ENCODE results near the gene PEX12. TPM values are rescaled to one million over a fixed set of nuclear protein-coding genes. Genes with fewer than 3 reads are reported as not detected.
A peak's percentile ranks its signal among the peaks of the same experiment; 100 is the strongest.

Gene PEX12
- total RNA-seq (3.1 TPM), polyA plus RNA-seq (1 to 10 TPM; 1.1 to 3.4 (median 1.6) TPM)

- Histone ChIP-seq H3K36me3 (ENCODE audit: control insufficient read depth, insufficient read depth, low read length) (peaks cover 11% of the 10 kb centered on the region), H3K4me1 (ENCODE audit: control insufficient read depth, insufficient read depth, low read length, poor library complexity, severe bottlenecking) (peaks cover 23% of the 10 kb centered on the region), H3K27me3 (ENCODE audit: control insufficient read depth, insufficient read depth, low read length) (no peaks in the 10 kb centered on the region), H3K27ac (ENCODE audit: insufficient read depth, low read length, poor library complexity, severe bottlenecking) (peak within 1 kb of the TSS; percentile 95), H3K9me3 (ENCODE audit: control insufficient read depth in 2 of 2, low read length in 2 of 2) (no peaks in the 10 kb centered on the region), H3K4me3 (ENCODE audit: low read depth, low read length) (peak within 1 kb of the TSS; percentile 94)
- Mint-ChIP-seq H3K36me3 (peaks cover 6% of the 10 kb centered on the region), H3K27ac (peak within 1 kb of the TSS; percentile 100), H3K27me3 (peaks cover 7% of the 10 kb centered on the region), H3K4me1 (peaks cover 17 to 32% (median 23%) of the 10 kb centered on the region in 4 donors), H3K9me3 (peaks cover 0 to 1% (median 0%) of the 10 kb centered on the region in 7 donors), H3K4me3 (peak within 1 kb of the TSS; percentile 92 to 100 (median 96))
- peak; percentile 99 to 100 for ATAC-seq (ENCODE audit: low read depth in 2 of 2)
- peak; percentile 86 to 96 (median 90) for DNase-seq
Measured at GRCh38 chr17:35578197-35578928, at the start of gene PEX12. Gene PEX12 (minus strand): TSS chr17:35578571. CDS start chr17:35578021, 550 bp downstream.

DNA sequence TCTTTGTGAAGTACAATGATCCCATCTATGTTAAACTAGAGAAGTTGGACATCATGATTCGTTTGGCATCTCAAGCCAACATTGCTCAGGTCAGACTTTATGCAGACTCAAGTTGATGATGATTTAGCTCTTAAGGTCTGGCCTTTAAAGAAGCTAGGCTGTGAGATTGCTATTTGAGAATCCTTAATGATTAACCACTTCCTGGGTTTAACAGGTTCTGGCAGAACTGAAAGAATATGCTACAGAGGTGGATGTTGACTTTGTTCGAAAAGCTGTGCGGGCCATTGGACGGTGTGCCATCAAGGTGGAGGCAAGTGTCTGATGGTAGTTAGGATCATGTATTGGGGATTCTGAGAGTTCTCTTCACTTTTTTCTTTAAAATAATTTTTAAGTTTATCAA, 49.0 kb upstream of the PEX12 start:
- H3K4me3 Mint-ChIP-seq: no peak overlapping the region
- H3K9me3 ChIP-seq (ENCODE audit: control insufficient read depth in 2 of 2, low read length in 2 of 2): no peaks in the 10 kb centered on the region
- DNase-seq: peak in 1 of 3 donors; percentile 6
- H3K36me3 ChIP-seq (ENCODE audit: control insufficient read depth, insufficient read depth, low read length): peaks cover 73% of the 10 kb centered on the region
- H3K9me3 Mint-ChIP-seq: no peaks in the 10 kb centered on the region
- H3K27ac ChIP-seq (ENCODE audit: insufficient read depth, low read length, poor library complexity, severe bottlenecking): no peak overlapping the region
- no peaks in the 10 kb centered on the region for H3K27me3 ChIP-seq (ENCODE audit: control insufficient read depth, insufficient read depth, low read length)
- H3K4me3 ChIP-seq (ENCODE audit: low read depth, low read length): no peak overlapping the region
- H3K36me3 Mint-ChIP-seq: peaks cover 14% of the 10 kb centered on the region
- ATAC-seq (ENCODE audit: low read depth in 2 of 2): no peak
- H3K4me1 ChIP-seq (ENCODE audit: control insufficient read depth, insufficient read depth, low read length, poor library complexity, severe bottlenecking): no peaks in the 10 kb centered on the region
- peaks cover 4 to 13% (median 6%) of the 10 kb centered on the region in 4 donors for H3K4me1 Mint-ChIP-seq
- no peaks in the 10 kb centered on the region for H3K27me3 Mint-ChIP-seq
- peak overlapping the region in 1 of 3 donors; percentile 49 for H3K27ac Mint-ChIP-seq

DNA sequence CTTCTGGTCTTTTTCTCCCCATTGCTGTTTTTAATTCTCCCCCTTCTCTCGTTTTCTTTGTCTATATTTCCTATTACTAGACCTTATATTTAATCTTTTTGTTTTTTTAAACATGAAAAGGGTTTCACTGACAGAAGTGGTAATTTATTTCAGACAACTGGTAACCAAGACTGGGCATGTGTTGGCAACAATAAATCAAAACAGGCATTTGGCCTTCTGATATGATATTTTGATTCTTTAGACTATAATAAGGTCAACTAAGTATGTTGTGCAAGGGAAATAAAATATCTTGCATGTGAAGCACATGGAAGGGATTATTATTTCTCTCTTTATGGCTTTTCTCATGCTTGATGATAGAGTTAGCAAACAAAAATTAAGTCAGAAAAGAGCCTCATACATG, 43.4 kb upstream of the PEX12 start:
- Mint-ChIP-seq H3K9me3 (no peaks in the 10 kb centered on the region), H3K36me3 (no peaks in the 10 kb centered on the region), H3K4me3 (no peak overlapping the region), H3K4me1 (peaks cover 5 to 17% (median 13%) of the 10 kb centered on the region in 4 donors), H3K27me3 (no peaks in the 10 kb centered on the region), H3K27ac (no peak overlapping the region)
- Histone ChIP-seq H3K9me3 (ENCODE audit: control insufficient read depth in 2 of 2, low read length in 2 of 2) (no peaks in the 10 kb centered on the region), H3K4me1 (ENCODE audit: control insufficient read depth, insufficient read depth, low read length, poor library complexity, severe bottlenecking) (no peaks in the 10 kb centered on the region), H3K27ac (ENCODE audit: insufficient read depth, low read length, poor library complexity, severe bottlenecking) (no peak overlapping the region), H3K4me3 (ENCODE audit: low read depth, low read length) (no peak overlapping the region), H3K36me3 (ENCODE audit: control insufficient read depth, insufficient read depth, low read length) (peaks cover 30% of the 10 kb centered on the region), H3K27me3 (ENCODE audit: control insufficient read depth, insufficient read depth, low read length) (no peaks in the 10 kb centered on the region)
- ATAC-seq (ENCODE audit: low read depth in 2 of 2) (no peak), DNase-seq (no peak)

DNA sequence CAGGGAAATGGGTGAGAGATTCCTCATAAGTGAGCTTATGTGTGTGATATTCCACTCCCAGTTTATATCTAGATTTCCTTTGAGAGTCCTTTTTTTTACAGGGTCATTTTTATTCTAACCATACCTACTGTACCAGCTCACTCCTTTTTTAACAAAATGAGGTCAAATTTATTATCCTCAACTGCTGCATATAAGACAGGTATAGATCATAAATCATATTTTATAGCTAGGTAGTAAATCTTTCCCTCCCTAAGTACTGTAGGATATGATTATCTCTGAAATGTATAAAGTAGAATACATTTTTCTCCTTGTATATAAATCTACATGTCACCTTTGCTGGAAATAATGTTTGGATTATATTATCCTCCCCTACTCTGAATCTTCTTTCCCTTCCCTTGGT, 40.3 kb upstream of the PEX12 start:
- H3K9me3 Mint-ChIP-seq: no peaks in the 10 kb centered on the region
- Histone ChIP-seq H3K27ac (ENCODE audit: insufficient read depth, low read length, poor library complexity, severe bottlenecking) (no peak overlapping the region), H3K27me3 (ENCODE audit: control insufficient read depth, insufficient read depth, low read length) (no peaks in the 10 kb centered on the region), H3K4me1 (ENCODE audit: control insufficient read depth, insufficient read depth, low read length, poor library complexity, severe bottlenecking) (no peaks in the 10 kb centered on the region), H3K4me3 (ENCODE audit: low read depth, low read length) (no peak overlapping the region), H3K9me3 (ENCODE audit: control insufficient read depth in 2 of 2, low read length in 2 of 2) (no peaks in the 10 kb centered on the region), H3K36me3 (ENCODE audit: control insufficient read depth, insufficient read depth, low read length) (peaks cover 10% of the 10 kb centered on the region)
- H3K4me1 Mint-ChIP-seq: peaks cover 10 to 16% (median 12%) of the 10 kb centered on the region in 4 donors
- H3K27me3 Mint-ChIP-seq: no peaks in the 10 kb centered on the region
- peak overlapping the region in 1 of 3 donors; percentile 44 for H3K27ac Mint-ChIP-seq
- peaks cover 6% of the 10 kb centered on the region for H3K36me3 Mint-ChIP-seq
- ATAC-seq (ENCODE audit: low read depth in 2 of 2) (no peak), DNase-seq (no peak)
- no peak overlapping the region for H3K4me3 Mint-ChIP-seq

DNA sequence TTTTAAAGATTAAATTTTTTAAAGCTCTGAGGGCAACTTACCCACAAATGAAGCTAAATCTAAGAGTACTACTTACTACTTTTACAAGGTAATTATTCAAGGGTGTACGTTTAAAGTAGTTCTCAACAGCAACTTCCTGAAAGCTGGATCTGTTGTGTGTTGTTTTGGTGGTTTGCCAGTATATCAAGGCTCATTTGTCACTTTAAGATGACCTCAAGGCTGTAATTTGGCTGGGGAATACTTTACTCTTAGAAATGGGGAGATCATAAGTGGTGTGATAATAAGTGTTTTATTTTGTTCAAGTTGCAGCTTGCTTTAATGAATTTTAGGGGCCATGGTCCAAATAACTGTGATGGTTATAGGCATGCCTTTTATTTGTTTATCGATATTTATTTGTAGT, 39.1 kb upstream of the PEX12 start:
- no peaks in the 10 kb centered on the region for H3K9me3 ChIP-seq (ENCODE audit: control insufficient read depth in 2 of 2, low read length in 2 of 2)
- no peak for ATAC-seq (ENCODE audit: low read depth in 2 of 2)
- H3K27me3 ChIP-seq (ENCODE audit: control insufficient read depth, insufficient read depth, low read length): no peaks in the 10 kb centered on the region
- no peaks in the 10 kb centered on the region for H3K4me1 ChIP-seq (ENCODE audit: control insufficient read depth, insufficient read depth, low read length, poor library complexity, severe bottlenecking)
- no peak overlapping the region for H3K4me3 ChIP-seq (ENCODE audit: low read depth, low read length)
- H3K9me3 Mint-ChIP-seq: no peaks in the 10 kb centered on the region
- H3K27ac Mint-ChIP-seq: peak overlapping the region in 1 of 3 donors; percentile 36
- H3K36me3 Mint-ChIP-seq: peaks cover 6% of the 10 kb centered on the region
- H3K27ac ChIP-seq (ENCODE audit: insufficient read depth, low read length, poor library complexity, severe bottlenecking): no peak overlapping the region
- peaks cover 16 to 28% (median 19%) of the 10 kb centered on the region in 4 donors for H3K4me1 Mint-ChIP-seq
- H3K36me3 ChIP-seq (ENCODE audit: control insufficient read depth, insufficient read depth, low read length): peaks cover 11% of the 10 kb centered on the region
- DNase-seq: no peak
- H3K27me3 Mint-ChIP-seq: no peaks in the 10 kb centered on the region
- H3K4me3 Mint-ChIP-seq: no peak overlapping the region

- Histone ChIP-seq H3K4me3 (ENCODE audit: low read depth, low read length) (no peak overlapping the region), H3K27me3 (ENCODE audit: control insufficient read depth, insufficient read depth, low read length) (no peaks in the 10 kb centered on the region), H3K9me3 (ENCODE audit: control insufficient read depth in 2 of 2, low read length in 2 of 2) (no peaks in the 10 kb centered on the region), H3K27ac (ENCODE audit: insufficient read depth, low read length, poor library complexity, severe bottlenecking) (no peak overlapping the region), H3K4me1 (ENCODE audit: control insufficient read depth, insufficient read depth, low read length, poor library complexity, severe bottlenecking) (no peaks in the 10 kb centered on the region), H3K36me3 (ENCODE audit: control insufficient read depth, insufficient read depth, low read length) (peaks cover 20% of the 10 kb centered on the region)
- Mint-ChIP-seq H3K4me1 (peaks cover 16 to 28% (median 20%) of the 10 kb centered on the region in 4 donors), H3K27me3 (no peaks in the 10 kb centered on the region), H3K4me3 (no peak overlapping the region), H3K9me3 (no peaks in the 10 kb centered on the region), H3K36me3 (peaks cover 6% of the 10 kb centered on the region), H3K27ac (no peak overlapping the region)
- DNase-seq (no peak), ATAC-seq (ENCODE audit: low read depth in 2 of 2) (no peak)
Measured at GRCh38 chr17:35616536-35616935, 38.2 kb upstream of the PEX12 start.

- no peak overlapping the region for H3K4me3 ChIP-seq (ENCODE audit: low read depth, low read length)
- peaks cover 6% of the 10 kb centered on the region for H3K36me3 Mint-ChIP-seq
- H3K9me3 ChIP-seq (ENCODE audit: control insufficient read depth in 2 of 2, low read length in 2 of 2): no peaks in the 10 kb centered on the region
- no peaks in the 10 kb centered on the region for H3K27me3 Mint-ChIP-seq
- H3K27me3 ChIP-seq (ENCODE audit: control insufficient read depth, insufficient read depth, low read length): no peaks in the 10 kb centered on the region
- H3K27ac Mint-ChIP-seq: no peak overlapping the region
- H3K4me1 Mint-ChIP-seq: peaks cover 11 to 22% (median 17%) of the 10 kb centered on the region in 4 donors
- DNase-seq: no peak
- H3K36me3 ChIP-seq (ENCODE audit: control insufficient read depth, insufficient read depth, low read length): peaks cover 28% of the 10 kb centered on the region
- ATAC-seq (ENCODE audit: low read depth in 2 of 2): no peak
- H3K4me3 Mint-ChIP-seq: no peak overlapping the region
- H3K9me3 Mint-ChIP-seq: no peaks in the 10 kb centered on the region
- H3K4me1 ChIP-seq (ENCODE audit: control insufficient read depth, insufficient read depth, low read length, poor library complexity, severe bottlenecking): no peaks in the 10 kb centered on the region
- H3K27ac ChIP-seq (ENCODE audit: insufficient read depth, low read length, poor library complexity, severe bottlenecking): no peak overlapping the region
Measured at GRCh38 chr17:35614810-35615209, 36.4 kb upstream of the PEX12 start.
